Stomach (tissue), 4 donors: Measurements from ENCODE around the gene PRR20B.
"Not testable (repeated sequence)": the region's sequence is repeated elsewhere in the genome, so short reads cannot be mapped to it uniquely, and the experiment has no call there.

ENCODE experiments used
- CTCF ChIP-seq, 7 experiments: fragments of 450-650 bp in 4 of 7; fragments of 200-600 bp in 3 of 7; sonication (generic) in 3 of 7; IDR thresholded peaks; one replicate each; pipeline ENCODE4 v1.5.1; 2016 to 2019; ENCODE audit warnings: antibody characterized with exemption in 7 of 7, control low read depth in 2 of 7, mild to moderate bottlenecking in 1 of 7
- POLR2A ChIP-seq, 4 donors: fragments of 450-650 bp; IDR thresholded peaks; one replicate each; pipeline ENCODE4 v1.6.1; 2016; ENCODE audit warnings: antibody characterized with exemption in 4 of 4, control low read depth in 2 of 4, mild to moderate bottlenecking in 1 of 4, moderate library complexity in 1 of 4

- not testable (repeated sequence) for TF ChIP-seq POLR2A, CTCF (IDR thresholded peaks at IDR 0.05)
Measured at GRCh38 chr13:57148106-57148505, 818 bp downstream of the PRR20B start.
